Measurements from ENCODE around the gene STAG3.

GRCh38 chr7:100167912-100168323 is 9.8 kb upstream of the STAG3 start:
- TF ChIP-seq CTCF (IDR thresholded peaks at IDR 0.05 in 4 of 5, conservative IDR thresholded peaks at IDR 0.05 in 1 of 5) (no peak), POLR2A (IDR thresholded peaks at IDR 0.05) (no peak)

Measured in gastrocnemius medialis (tissue), 4 donors.